GM23338 (cell line): ENCODE results near the gene BCLAF3. TPM values are rescaled to one million over a fixed set of nuclear protein-coding genes. Genes with fewer than 3 reads are reported as not detected.

Source experiments
- ATAC-seq: fragments of 200-7000 bp; cut with Tn5 transposase; 3 replicates; pipeline ENCODE4 v1.9.1; 2020
- DNase-seq: peaks from one replicate; pipeline ENCODE4 v3.0.0-alpha.2; 2015; ENCODE audit warnings: low spot score
- H2AFZ ChIP-seq: fragments of 200-600 bp; sonication (generic); 2 replicates; pipeline ENCODE4 v1.8.0; 2016; ENCODE audit warnings: antibody characterized with exemption, mild to moderate bottlenecking, moderate library complexity
- H3F3A ChIP-seq: fragments of 200-600 bp; sonication (generic); replicated peaks from 2 replicates; pipeline ENCODE4 v1.8.0; 2017; ENCODE audit warnings: antibody characterized with exemption, mixed run types, low read depth
- H3K27ac ChIP-seq: fragments of 200-600 bp; sonication (generic); 2 replicates; pipeline ENCODE4 v1.6.1; 2016; ENCODE audit warnings: low read depth
- H3K27me3 ChIP-seq: fragments of 200-600 bp; sonication (generic); 2 replicates; pipeline ENCODE4 v1.8.0; 2016; ENCODE audit warnings: mild to moderate bottlenecking, mixed run types, moderate library complexity; ENCODE audit not compliant: insufficient read depth
- H3K36me3 ChIP-seq: fragments of 200-600 bp; sonication (generic); 2 replicates; pipeline ENCODE4 v1.8.0; 2016; ENCODE audit warnings: mild to moderate bottlenecking; ENCODE audit not compliant: insufficient read depth
- H3K4me1 ChIP-seq: fragments of 200-600 bp; sonication (generic); 2 replicates; pipeline ENCODE4 v1.8.0; 2016; ENCODE audit warnings: mild to moderate bottlenecking, moderate library complexity; ENCODE audit not compliant: insufficient read depth
- H3K4me2 ChIP-seq: fragments of 200-600 bp; sonication (generic); 2 replicates; pipeline ENCODE4 v1.7.1; 2017; ENCODE audit warnings: mixed run types
- H3K4me3 ChIP-seq: fragments of 200-600 bp; sonication (generic); 2 replicates; pipeline ENCODE4 v1.6.1; 2016; ENCODE audit warnings: mixed run types
- H3K79me2 ChIP-seq: fragments of 200-600 bp; sonication (generic); replicated peaks from 2 replicates; pipeline ENCODE4 v1.8.0; 2017; ENCODE audit warnings: mild to moderate bottlenecking; ENCODE audit not compliant: insufficient read depth
- H3K9me2 ChIP-seq: fragments of 200-600 bp; sonication (generic); 2 replicates; pipeline ENCODE4 v1.8.0; 2017; ENCODE audit not compliant: insufficient read depth
- H4K20me1 ChIP-seq: fragments of 200-600 bp; sonication (generic); replicated peaks from 2 replicates; pipeline ENCODE4 v1.8.0; 2017; ENCODE audit warnings: mild to moderate bottlenecking; ENCODE audit not compliant: insufficient read depth
- H3K27ac Mint-ChIP-seq: 2 replicates; pipeline ENCODE4 v1.8.0; 2020; ENCODE audit warnings: inconsistent platforms, mild to moderate bottlenecking, moderate library complexity, mixed read lengths
- H3K27me3 Mint-ChIP-seq: 3 replicates; pipeline ENCODE4 v1.8.0; 2022; ENCODE audit warnings: low read depth, mild to moderate bottlenecking, moderate library complexity, mixed read lengths, inconsistent platforms; ENCODE audit not compliant: insufficient read depth, poor library complexity
- H3K36me3 Mint-ChIP-seq: 3 replicates; pipeline ENCODE4 v1.8.0; 2021; ENCODE audit warnings: low read depth, mild to moderate bottlenecking, inconsistent platforms, moderate library complexity, mixed read lengths
- H3K4me1 Mint-ChIP-seq: 3 replicates; pipeline ENCODE4 v1.8.0; 2020; ENCODE audit warnings: mild to moderate bottlenecking, inconsistent platforms, mixed read lengths
- H3K4me3 Mint-ChIP-seq: 3 replicates; pipeline ENCODE4 v1.8.0; 2021; ENCODE audit warnings: moderate library complexity, mild to moderate bottlenecking, inconsistent platforms, mixed read lengths
- H3K9me3 Mint-ChIP-seq: 3 replicates; pipeline ENCODE4 v1.8.0; 2020; ENCODE audit warnings: moderate library complexity, mild to moderate bottlenecking, inconsistent platforms, mixed read lengths
- CREB1 ChIP-seq: fragments of 250-450 bp; sonication (Bioruptor Pico); IDR thresholded peaks from 2 replicates; pipeline ENCODE4 v1.5.0; 2020; ENCODE audit warnings: low read depth, mild to moderate bottlenecking, moderate library complexity
- EZH2 ChIP-seq: fragments of 200-600 bp; sonication (generic); IDR thresholded peaks from one replicate; pipeline ENCODE4 v1.8.0; 2017; ENCODE audit warnings: antibody characterized with exemption, mild to moderate bottlenecking, low read depth; ENCODE audit not compliant: unreplicated experiment
- EZH2phosphoT487 ChIP-seq: fragments of 200-600 bp; sonication (generic); IDR thresholded peaks from one replicate; pipeline ENCODE4 v1.8.1; 2018; ENCODE audit warnings: antibody characterized with exemption; ENCODE audit not compliant: unreplicated experiment
- JUNB ChIP-seq: IDR thresholded peaks from one replicate; pipeline ENCODE4 v1.6.1; 2016; ENCODE audit warnings: antibody characterized with exemption; ENCODE audit not compliant: unreplicated experiment
- NANOG ChIP-seq: IDR thresholded peaks from 2 replicates; pipeline ENCODE4 v1.6.1; 2016; ENCODE audit warnings: antibody characterized with exemption, borderline replicate concordance
- POLR2AphosphoS5 ChIP-seq: IDR thresholded peaks from 2 replicates; pipeline ENCODE4 v1.6.1; 2016; ENCODE audit warnings: antibody characterized with exemption, low read depth
- STAT1 ChIP-seq: IDR thresholded peaks from one replicate; pipeline ENCODE4 v1.6.1; 2016; ENCODE audit warnings: antibody characterized with exemption; ENCODE audit not compliant: unreplicated experiment
- ZNF114 ChIP-seq: fragments of 250-450 bp; sonication (Bioruptor Pico); IDR thresholded peaks from 2 replicates; pipeline ENCODE4 v1.5.0; 2020; ENCODE audit warnings: mild to moderate bottlenecking, moderate library complexity
- ZNF331 ChIP-seq: fragments of 250-450 bp; sonication (Bioruptor Pico); IDR thresholded peaks from 2 replicates; pipeline ENCODE4 v1.5.0; 2020; ENCODE audit warnings: low read depth, mild to moderate bottlenecking, moderate library complexity
- polyA plus RNA-seq: library from polyadenylated mRNA; unstranded; fragments of >200 nt; fragmentation: Nextera tagmentation; extraction: Ambion mirVana; gene quantifications from 2 replicates; pipeline ENCODE4 v1.2.1, GENCODE V29; 2016
- total RNA-seq: library from RNA; depleted of rRNA; stranded (reverse); fragments of >200 nt; shearing (Covaris generic); gene quantifications from 2 replicates; pipeline ENCODE4 v1.2.3, GENCODE V29; 2014
- TF ChIP-seq, protein P1 (sequence below): IDR thresholded peaks from one replicate; pipeline ENCODE4 v1.6.1; 2018; ENCODE audit warnings: antibody characterized with exemption; ENCODE audit not compliant: unreplicated experiment

Gene BCLAF3
- total and polyA plus RNA-seq, 2 experiments from 2014 or later, result 6.5 to 9.3 TPM

DNA sequence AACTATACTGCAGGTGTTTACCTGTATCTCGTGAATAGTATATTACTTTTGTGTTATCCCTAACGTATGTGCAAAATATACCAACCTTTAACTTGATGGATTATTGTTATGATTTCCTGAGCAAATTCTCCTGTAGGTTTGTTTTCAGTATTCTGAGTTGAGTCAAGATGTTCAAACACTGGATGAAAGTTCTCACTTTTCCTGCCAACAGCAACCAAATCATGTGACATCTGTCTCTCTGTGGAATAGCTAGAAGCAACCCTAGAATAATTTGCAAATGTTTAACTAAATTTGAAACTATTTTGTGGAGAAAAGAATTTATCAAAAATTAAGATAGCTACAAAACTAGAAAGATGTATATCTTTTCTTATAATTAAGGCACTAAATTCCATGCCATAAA is 35.6 kb downstream of the BCLAF3 start:
- Mint-ChIP-seq H3K27me3 (no peaks in the 10 kb centered on the region), H3K36me3 (peaks cover 4% of the 10 kb centered on the region; the same call in 2 of the 3 replicates), H3K9me3 (no peaks in the 10 kb centered on the region), H3K27ac (no peak overlapping the region), H3K4me1 (peaks cover 3% of the 10 kb centered on the region; the same call in 1 of the 3 replicates), H3K4me3 (no peak overlapping the region)
- Histone ChIP-seq H3K4me2 (no peak overlapping the region), H3K4me1 (no peaks in the 10 kb centered on the region), H3K9me2 (no peaks in the 10 kb centered on the region), H2AFZ (no peak overlapping the region), H3F3A (no peaks in the 10 kb centered on the region), H3K27ac (no peak overlapping the region), H3K79me2 (no peaks in the 10 kb centered on the region), H3K36me3 (no peaks in the 10 kb centered on the region), H3K27me3 (no peaks in the 10 kb centered on the region), H3K4me3 (no peak overlapping the region), H4K20me1 (no peaks in the 10 kb centered on the region)
- ATAC-seq (no peak), DNase-seq (no peak)
- TF ChIP-seq JUNB (no peak), CREB1 (CRISPR knock-in tag) (no peak), ZNF114 (no peak), STAT1 (no peak), NANOG (no peak)

DNA sequence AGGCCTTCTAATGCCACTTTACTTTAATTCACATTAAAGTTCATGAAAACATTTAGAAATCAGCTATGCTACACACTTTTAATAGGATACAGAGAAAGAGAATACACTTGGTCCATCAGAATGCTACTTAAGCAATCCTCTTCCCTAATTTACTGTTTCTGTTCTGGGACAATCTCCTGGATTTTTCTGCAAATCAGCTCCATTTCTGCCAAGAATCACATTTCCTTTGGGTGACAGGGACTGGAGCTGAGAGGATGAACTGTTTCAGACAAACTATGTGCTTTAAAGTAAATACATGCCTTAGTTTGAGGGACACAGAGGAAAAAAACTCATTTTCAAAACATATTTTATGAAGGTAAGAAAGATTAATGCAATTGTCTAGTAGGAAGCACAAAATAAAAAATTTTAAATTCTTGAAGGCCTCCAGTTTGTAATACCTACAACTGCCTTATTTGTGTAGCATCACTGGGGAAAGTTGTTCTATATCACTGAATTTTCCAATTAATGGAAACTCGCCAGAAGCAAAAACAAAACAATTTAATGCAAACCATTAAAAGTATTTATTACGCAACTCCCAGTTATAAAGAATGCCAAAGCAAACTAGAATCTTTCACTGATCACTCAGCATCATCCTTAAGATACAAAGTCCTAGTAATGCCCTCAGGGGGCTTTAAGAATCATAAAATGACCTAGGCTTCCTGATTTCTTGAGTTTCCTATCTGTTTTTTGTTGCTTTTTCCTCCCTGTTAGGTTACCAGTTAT is 36.3 kb downstream of the BCLAF3 start:
- Histone ChIP-seq H4K20me1 (no peaks in the 10 kb centered on the region), H3K4me1 (no peaks in the 10 kb centered on the region), H3K79me2 (no peaks in the 10 kb centered on the region), H3K4me3 (no peak overlapping the region), H3K36me3 (no peaks in the 10 kb centered on the region), H3K4me2 (no peak overlapping the region), H3K27ac (no peak overlapping the region), H3K9me2 (no peaks in the 10 kb centered on the region), H3F3A (no peaks in the 10 kb centered on the region), H2AFZ (no peak overlapping the region), H3K27me3 (no peaks in the 10 kb centered on the region)
- Mint-ChIP-seq H3K9me3 (no peaks in the 10 kb centered on the region), H3K4me1 (peaks cover 3% of the 10 kb centered on the region; the same call in 1 of the 3 replicates), H3K27me3 (no peaks in the 10 kb centered on the region), H3K27ac (no peak overlapping the region), H3K36me3 (peaks cover 9% of the 10 kb centered on the region; the same call in 2 of the 3 replicates), H3K4me3 (no peak overlapping the region)
- DNase-seq (no peak), ATAC-seq (no peak)
- TF ChIP-seq ZNF114, result no peak

DNA sequence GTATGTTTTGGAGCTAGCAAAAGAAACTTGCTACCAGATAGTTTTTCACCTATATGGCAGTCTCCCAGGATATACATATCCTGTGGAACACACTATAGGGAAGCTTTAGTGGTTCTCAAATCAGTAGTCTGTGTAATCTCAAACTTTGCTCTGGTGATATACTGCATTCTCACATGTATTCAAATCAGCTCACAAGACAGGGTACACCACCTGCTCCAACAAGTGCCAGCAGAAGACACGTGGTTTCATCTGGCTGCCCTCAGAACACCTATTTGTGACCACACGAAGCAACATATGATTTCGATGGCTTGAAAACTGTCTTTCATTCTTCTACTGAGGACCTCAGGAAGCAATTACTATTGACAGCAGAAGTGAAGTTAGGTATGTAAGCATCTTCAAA is 37.7 kb downstream of the BCLAF3 start:
- no peak overlapping the region for H2AFZ ChIP-seq
- H3K4me1 ChIP-seq, result no peaks in the 10 kb centered on the region
- H3F3A ChIP-seq, result no peaks in the 10 kb centered on the region
- Mint-ChIP-seq H3K4me3 (no peak overlapping the region), H3K9me3 (no peaks in the 10 kb centered on the region), H3K36me3 (peaks cover 17% of the 10 kb centered on the region; the same call in 2 of the 3 replicates), H3K27me3 (no peaks in the 10 kb centered on the region), H3K27ac (no peak overlapping the region), H3K4me1 (peaks cover 1% of the 10 kb centered on the region; the same call in 1 of the 3 replicates)
- TF ChIP-seq EZH2 (no peak), ZNF331 (CRISPR knock-in tag) (no peak), STAT1 (no peak), POLR2AphosphoS5 (no peak), JUNB (no peak), NANOG (no peak), EZH2phosphoT487 (no peak)
- TF ChIP-seq, protein P1, sequence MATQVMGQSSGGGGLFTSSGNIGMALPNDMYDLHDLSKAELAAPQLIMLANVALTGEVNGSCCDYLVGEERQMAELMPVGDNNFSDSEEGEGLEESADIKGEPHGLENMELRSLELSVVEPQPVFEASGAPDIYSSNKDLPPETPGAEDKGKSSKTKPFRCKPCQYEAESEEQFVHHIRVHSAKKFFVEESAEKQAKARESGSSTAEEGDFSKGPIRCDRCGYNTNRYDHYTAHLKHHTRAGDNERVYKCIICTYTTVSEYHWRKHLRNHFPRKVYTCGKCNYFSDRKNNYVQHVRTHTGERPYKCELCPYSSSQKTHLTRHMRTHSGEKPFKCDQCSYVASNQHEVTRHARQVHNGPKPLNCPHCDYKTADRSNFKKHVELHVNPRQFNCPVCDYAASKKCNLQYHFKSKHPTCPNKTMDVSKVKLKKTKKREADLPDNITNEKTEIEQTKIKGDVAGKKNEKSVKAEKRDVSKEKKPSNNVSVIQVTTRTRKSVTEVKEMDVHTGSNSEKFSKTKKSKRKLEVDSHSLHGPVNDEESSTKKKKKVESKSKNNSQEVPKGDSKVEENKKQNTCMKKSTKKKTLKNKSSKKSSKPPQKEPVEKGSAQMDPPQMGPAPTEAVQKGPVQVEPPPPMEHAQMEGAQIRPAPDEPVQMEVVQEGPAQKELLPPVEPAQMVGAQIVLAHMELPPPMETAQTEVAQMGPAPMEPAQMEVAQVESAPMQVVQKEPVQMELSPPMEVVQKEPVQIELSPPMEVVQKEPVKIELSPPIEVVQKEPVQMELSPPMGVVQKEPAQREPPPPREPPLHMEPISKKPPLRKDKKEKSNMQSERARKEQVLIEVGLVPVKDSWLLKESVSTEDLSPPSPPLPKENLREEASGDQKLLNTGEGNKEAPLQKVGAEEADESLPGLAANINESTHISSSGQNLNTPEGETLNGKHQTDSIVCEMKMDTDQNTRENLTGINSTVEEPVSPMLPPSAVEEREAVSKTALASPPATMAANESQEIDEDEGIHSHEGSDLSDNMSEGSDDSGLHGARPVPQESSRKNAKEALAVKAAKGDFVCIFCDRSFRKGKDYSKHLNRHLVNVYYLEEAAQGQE, result no peak
- no peaks in the 10 kb centered on the region for H4K20me1 ChIP-seq
- H3K79me2 ChIP-seq, result no peaks in the 10 kb centered on the region
- H3K4me3 ChIP-seq, result no peak overlapping the region
- ATAC-seq (no peak), DNase-seq (no peak)
- no peaks in the 10 kb centered on the region for H3K9me2 ChIP-seq
- no peaks in the 10 kb centered on the region for H3K27me3 ChIP-seq
- H3K27ac ChIP-seq, result no peak overlapping the region
- H3K4me2 ChIP-seq, result no peak overlapping the region
- H3K36me3 ChIP-seq, result no peaks in the 10 kb centered on the region
